IMR-90 (cell line): ENCODE results near the gene CCDC50. TPM values are rescaled to one million over a fixed set of nuclear protein-coding genes. Genes with fewer than 3 reads are reported as not detected.
A peak's percentile ranks its signal among the peaks of the same experiment; 100 is the strongest.

Experiments used
- ATAC-seq: fragments of 200-7000 bp; cut with Tn5 transposase; 2 replicates; pipeline ENCODE4 v1.9.1; 2020; ENCODE audit warnings: low read depth, mild to moderate bottlenecking, moderate library complexity
- BruUV-seq: library from RNA; stranded (reverse); fragments of 400-500 nt; replicated peaks from 2 replicates; lab custom pipeline; 2021; lab: Mats Ljungman, UMichigan
- CTCF ChIA-PET: fragments of 300-600 bp; formaldehyde crosslinking; extraction: SDS; loops from one replicate; lab custom pipeline; 2021; ENCODE audit warnings: antibody characterized with exemption; lab: Yijun Ruan, JAX
- POLR2A ChIA-PET: fragments of 300-600 bp; sonication (Branson Sonifier 250); formaldehyde crosslinking; loops from one replicate; lab custom pipeline; 2022; ENCODE audit warnings: antibody characterized with exemption; ENCODE audit not compliant: unreplicated experiment; lab: Charles Lee
- DNase-seq: peaks from one replicate; pipeline ENCODE4 v3.0.0; 2013
- H2AFZ ChIP-seq: replicated peaks from 2 replicates; pipeline ENCODE3; 2013; ENCODE audit warnings: low read length, mild to moderate bottlenecking; ENCODE audit not compliant: poor library complexity
- H2AK5ac ChIP-seq: 2 replicates; pipeline ENCODE4 v1.6.1; 2013; ENCODE audit warnings: low read depth, low read length, inconsistent platforms
- H2AK9ac ChIP-seq: replicated peaks from 2 replicates; pipeline ENCODE3; 2013; ENCODE audit warnings: mild to moderate bottlenecking, low read depth, low read length, moderate library complexity; ENCODE audit not compliant: poor library complexity
- H2BK120ac ChIP-seq: 2 replicates; pipeline ENCODE4 v1.6.1; 2013; ENCODE audit warnings: low read depth, low read length, inconsistent platforms
- H2BK15ac ChIP-seq: 3 replicates; pipeline ENCODE4 v1.6.1; 2013; ENCODE audit warnings: low read depth, low read length, inconsistent platforms
- H2BK20ac ChIP-seq: 2 replicates; pipeline ENCODE4 v1.6.1; 2013; ENCODE audit warnings: low read depth, mild to moderate bottlenecking, inconsistent platforms, low read length, moderate library complexity
- H2BK5ac ChIP-seq: 2 replicates; pipeline ENCODE4 v1.6.1; 2013; ENCODE audit warnings: mild to moderate bottlenecking, low read depth, low read length, inconsistent platforms; ENCODE audit not compliant: poor library complexity, severe bottlenecking
- H3K14ac ChIP-seq: replicated peaks from 2 replicates; pipeline ENCODE4 v1.6.1; 2013; ENCODE audit warnings: low read depth, low read length, inconsistent platforms
- H3K18ac ChIP-seq: 2 replicates; pipeline ENCODE4 v1.6.1; 2013; ENCODE audit warnings: low read depth, low read length, control low read depth
- H3K23ac ChIP-seq: 2 replicates; pipeline ENCODE4 v1.6.1; 2013; ENCODE audit warnings: low read depth, low read length, inconsistent platforms
- H3K27ac ChIP-seq: 2 replicates; pipeline ENCODE4 v1.5.1; 2013; ENCODE audit warnings: mild to moderate bottlenecking, control low read depth, low read length; ENCODE audit not compliant: insufficient read depth
- H3K27me3 ChIP-seq: 2 replicates; pipeline ENCODE4 v1.6.1; 2013; ENCODE audit warnings: low read length; ENCODE audit not compliant: control insufficient read depth, insufficient read depth
- H3K36me3 ChIP-seq: 2 replicates; pipeline ENCODE4 v1.6.1; 2013; ENCODE audit warnings: low read length, mixed read lengths; ENCODE audit not compliant: control insufficient read depth, insufficient read depth
- H3K4ac ChIP-seq: 2 replicates; pipeline ENCODE4 v1.6.1; 2013; ENCODE audit warnings: low read depth, low read length, inconsistent platforms
- H3K4me1 ChIP-seq: 2 replicates; pipeline ENCODE4 v1.6.1; 2013; ENCODE audit warnings: low read length, mixed read lengths; ENCODE audit not compliant: control insufficient read depth, insufficient read depth
- H3K4me2 ChIP-seq: 2 replicates; pipeline ENCODE4 v1.6.1; 2013; ENCODE audit warnings: low read depth, mild to moderate bottlenecking, control low read depth, low read length, moderate library complexity
- H3K4me3 ChIP-seq: 2 replicates; pipeline ENCODE4 v1.5.1; 2013; ENCODE audit warnings: low read depth, mild to moderate bottlenecking, control low read depth, low read length, moderate library complexity; ENCODE audit not compliant: insufficient read depth
- H3K56ac ChIP-seq: 2 replicates; pipeline ENCODE4 v1.6.1; 2013; ENCODE audit warnings: low read length, inconsistent platforms; ENCODE audit not compliant: insufficient read depth; ENCODE audit errors: extremely low read depth
- H3K79me1 ChIP-seq, 2 experiments: 2 replicates each; pipeline ENCODE4 v1.6.1; 2013; ENCODE audit warnings: low read length in 2 of 2, inconsistent platforms in 1 of 2, low read depth in 1 of 2
- H3K9ac ChIP-seq: 2 replicates; pipeline ENCODE4 v1.6.1; 2013; ENCODE audit warnings: low read depth, low read length, control low read depth
- H3K9me1 ChIP-seq: 2 replicates; pipeline ENCODE4 v1.6.1; 2013; ENCODE audit warnings: low read length, inconsistent platforms; ENCODE audit not compliant: insufficient read depth
- H3K9me3 ChIP-seq: 2 replicates; pipeline ENCODE4 v1.6.1; 2013; ENCODE audit warnings: low read length; ENCODE audit not compliant: control insufficient read depth, insufficient read depth
- H4K20me1 ChIP-seq: 2 replicates; pipeline ENCODE4 v1.6.1; 2013; ENCODE audit warnings: low read length, inconsistent platforms; ENCODE audit not compliant: insufficient read depth
- H4K5ac ChIP-seq: 2 replicates; pipeline ENCODE4 v1.6.1; 2013; ENCODE audit warnings: mild to moderate bottlenecking, low read depth, low read length, control low read depth
- H4K8ac ChIP-seq, 2 experiments: 2 replicates each; pipeline ENCODE4 v1.6.1; 2013; ENCODE audit warnings: low read depth in 2 of 2, low read length in 2 of 2, control low read depth in 1 of 2, inconsistent platforms in 1 of 2
- H4K91ac ChIP-seq: 2 replicates; pipeline ENCODE4 v1.6.1; 2013; ENCODE audit warnings: low read depth, low read length, inconsistent platforms; ENCODE audit not compliant: insufficient read depth
- CEBPB ChIP-seq: IDR thresholded peaks from 2 replicates; pipeline ENCODE4 v1.6.1; 2012; ENCODE audit warnings: low read depth, low read length, improper control_type of control experiment
- RAD21 ChIP-seq: IDR thresholded peaks from 2 replicates; pipeline ENCODE4 v1.6.1; 2012; ENCODE audit warnings: low read length, improper control_type of control experiment
- dilution Hi-C: fragments of 300-500 bp; cut with HindIII; formaldehyde crosslinking; loops from one replicate; pipeline ENCODE4 v1.14.3; 2018; ENCODE audit warnings: low sequenced_read_pairs; ENCODE audit not compliant: unreplicated experiment
- in situ Hi-C: fragments of 300-500 bp; cut with MboI; formaldehyde crosslinking; loops from 3 replicates; pipeline ENCODE4 v1.14.3; 2019; ENCODE audit warnings: low sequenced_read_pairs, inconsistent platforms, mixed read lengths
- intact Hi-C: fragments of 100-400 bp; cut with micrococcal nuclease; formaldehyde crosslinking; loops from 2 replicates; pipeline ENCODE4 v1.10.0; 2022
- polyA plus RNA-seq, 3 experiments: library from polyadenylated mRNA; depleted of rRNA; stranded (reverse); fragments of >200 nt; gene quantifications; 2 replicates each; pipeline ENCODE4 v1.2.3, GENCODE V29; 2012; ENCODE audit warnings: low replicate concordance in 1 of 3
- total RNA-seq: library from RNA; depleted of rRNA; stranded (reverse); fragments of >200 nt; gene quantifications from 2 replicates; pipeline ENCODE4 v1.2.3, GENCODE V29; 2012

Gene CCDC50
- total and polyA plus RNA-seq, 2 of the 4 experiments (the other 2 are of a cell fraction) = 59.0 to 63.1 TPM

DNA sequence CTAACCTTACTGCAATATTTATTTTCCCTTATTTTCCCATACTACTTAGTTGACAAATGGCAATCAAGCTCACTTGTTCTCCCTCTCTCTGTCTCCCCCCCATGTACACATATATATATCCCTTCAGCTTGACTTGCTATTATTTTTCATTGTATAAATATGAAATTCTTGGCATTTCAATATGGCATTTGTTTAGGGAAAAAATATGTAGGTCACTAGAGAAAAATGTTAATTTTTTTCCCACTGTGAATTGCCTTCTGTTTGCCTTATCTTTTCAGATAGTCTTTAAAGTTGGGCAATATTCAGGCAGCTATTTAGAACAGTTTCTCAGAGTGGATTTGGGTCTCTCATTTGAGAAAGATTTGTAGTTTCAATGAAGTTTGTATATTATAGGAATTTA lies 64.0 kb downstream of the CCDC50 start:
- H4K20me1 ChIP-seq = no peaks in the 10 kb centered on the region
- H2BK20ac ChIP-seq = no peak overlapping the region
- no peak overlapping the region for H3K14ac ChIP-seq
- H3K4ac ChIP-seq = no peak overlapping the region
- intact Hi-C loops = loop anchor here (10.0 kb wide), 1 partner anchor 328 kb away; no protein-coding TSS in a partner anchor
- peaks cover 3% of the 10 kb centered on the region; the same call in 1 of the 2 replicates for H3K9me1 ChIP-seq
- peaks cover 3% of the 10 kb centered on the region; the same call in 1 of the 2 replicates for H3K4me1 ChIP-seq
- H3K27ac ChIP-seq = no peak overlapping the region
- H3K4me2 ChIP-seq = no peak overlapping the region
- H3K56ac ChIP-seq = no peak overlapping the region
- ChIA-PET CTCF (interaction anchor here (0.9 kb wide), 1 partner anchor 27 kb away, joined by 3 read pairs; no protein-coding TSS in a partner anchor), POLR2A (no interaction called here)
- DNase-seq = peak; percentile 28
- peak; percentile 60 for ATAC-seq
- H2AK9ac ChIP-seq = no peak overlapping the region
- in situ Hi-C loops = no loop called here
- no peak overlapping the region for H2AFZ ChIP-seq
- dilution Hi-C loops = no loop called here
- H3K9me3 ChIP-seq = no peaks in the 10 kb centered on the region
- no peak for TF ChIP-seq RAD21
- TF ChIP-seq CEBPB = peak; percentile 57; the same call in 1 of the 2 replicates
- no TSS peak for BruUV-seq
- H3K23ac ChIP-seq = no peak overlapping the region
- H3K18ac ChIP-seq = no peak overlapping the region
- H3K4me3 ChIP-seq = no peak overlapping the region
- H3K79me1 ChIP-seq = peaks cover 4 to 13% of the 10 kb centered on the region in 2 experiments; a peak in 3 of 4 replicates
- H3K9ac ChIP-seq = no peak overlapping the region
- H3K27me3 ChIP-seq = no peaks in the 10 kb centered on the region
- no peak overlapping the region for H2BK120ac ChIP-seq
- no peak overlapping the region for H4K8ac ChIP-seq
- H3K36me3 ChIP-seq = peaks cover 18% of the 10 kb centered on the region
- H2BK15ac ChIP-seq = no peak overlapping the region
- no peak overlapping the region for H2AK5ac ChIP-seq
- no peak overlapping the region for H4K5ac ChIP-seq
- no peak overlapping the region for H4K91ac ChIP-seq
- peak overlapping the region; percentile 41 for H2BK5ac ChIP-seq
